Ishikawa (cell line): Measurements from ENCODE around the gene TPST2.

Source experiments
- CEBPB ChIP-seq: IDR thresholded peaks from 2 replicates; pipeline ENCODE4 v1.6.1; 2012
- CREB1 ChIP-seq: IDR thresholded peaks from 2 replicates; pipeline ENCODE4 v1.6.1; 2012; ENCODE audit warnings: low read depth
- EGR1 ChIP-seq: IDR thresholded peaks from 2 replicates; pipeline ENCODE4 v1.6.1; 2012
- RAD21 ChIP-seq: IDR thresholded peaks from 2 replicates; pipeline ENCODE4 v1.6.1; 2012; ENCODE audit warnings: low read depth
- TAF1 ChIP-seq: IDR thresholded peaks from 2 replicates; pipeline ENCODE4 v1.6.1; 2012; ENCODE audit warnings: low read depth, mild to moderate bottlenecking
- TCF12 ChIP-seq: IDR thresholded peaks from 2 replicates; pipeline ENCODE4 v1.6.1; 2012; ENCODE audit warnings: low read depth
- ZBTB7A ChIP-seq: IDR thresholded peaks from 2 replicates; pipeline ENCODE4 v1.6.1; 2012; ENCODE audit warnings: low read depth
- TF ChIP-seq, protein P1 (sequence below): IDR thresholded peaks from 2 replicates; pipeline ENCODE4 v1.6.1; 2012; ENCODE audit warnings: low read depth, mild to moderate bottlenecking
- TF ChIP-seq, protein P2 (sequence below): IDR thresholded peaks from 2 replicates; pipeline ENCODE4 v1.6.1; 2012

GRCh38 chr22:26573026-26573662 lies 16.8 kb downstream of the TPST2 start:
- no peak for TF ChIP-seq TAF1
- no peak for TF ChIP-seq ZBTB7A
- TF ChIP-seq, protein P1, sequence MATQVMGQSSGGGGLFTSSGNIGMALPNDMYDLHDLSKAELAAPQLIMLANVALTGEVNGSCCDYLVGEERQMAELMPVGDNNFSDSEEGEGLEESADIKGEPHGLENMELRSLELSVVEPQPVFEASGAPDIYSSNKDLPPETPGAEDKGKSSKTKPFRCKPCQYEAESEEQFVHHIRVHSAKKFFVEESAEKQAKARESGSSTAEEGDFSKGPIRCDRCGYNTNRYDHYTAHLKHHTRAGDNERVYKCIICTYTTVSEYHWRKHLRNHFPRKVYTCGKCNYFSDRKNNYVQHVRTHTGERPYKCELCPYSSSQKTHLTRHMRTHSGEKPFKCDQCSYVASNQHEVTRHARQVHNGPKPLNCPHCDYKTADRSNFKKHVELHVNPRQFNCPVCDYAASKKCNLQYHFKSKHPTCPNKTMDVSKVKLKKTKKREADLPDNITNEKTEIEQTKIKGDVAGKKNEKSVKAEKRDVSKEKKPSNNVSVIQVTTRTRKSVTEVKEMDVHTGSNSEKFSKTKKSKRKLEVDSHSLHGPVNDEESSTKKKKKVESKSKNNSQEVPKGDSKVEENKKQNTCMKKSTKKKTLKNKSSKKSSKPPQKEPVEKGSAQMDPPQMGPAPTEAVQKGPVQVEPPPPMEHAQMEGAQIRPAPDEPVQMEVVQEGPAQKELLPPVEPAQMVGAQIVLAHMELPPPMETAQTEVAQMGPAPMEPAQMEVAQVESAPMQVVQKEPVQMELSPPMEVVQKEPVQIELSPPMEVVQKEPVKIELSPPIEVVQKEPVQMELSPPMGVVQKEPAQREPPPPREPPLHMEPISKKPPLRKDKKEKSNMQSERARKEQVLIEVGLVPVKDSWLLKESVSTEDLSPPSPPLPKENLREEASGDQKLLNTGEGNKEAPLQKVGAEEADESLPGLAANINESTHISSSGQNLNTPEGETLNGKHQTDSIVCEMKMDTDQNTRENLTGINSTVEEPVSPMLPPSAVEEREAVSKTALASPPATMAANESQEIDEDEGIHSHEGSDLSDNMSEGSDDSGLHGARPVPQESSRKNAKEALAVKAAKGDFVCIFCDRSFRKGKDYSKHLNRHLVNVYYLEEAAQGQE, result no peak
- no peak for TF ChIP-seq TCF12
- TF ChIP-seq EGR1, result no peak
- TF ChIP-seq, protein P2, sequence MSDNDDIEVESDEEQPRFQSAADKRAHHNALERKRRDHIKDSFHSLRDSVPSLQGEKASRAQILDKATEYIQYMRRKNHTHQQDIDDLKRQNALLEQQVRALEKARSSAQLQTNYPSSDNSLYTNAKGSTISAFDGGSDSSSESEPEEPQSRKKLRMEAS, result no peak
- TF ChIP-seq RAD21, result no peak
- TF ChIP-seq CREB1, result no peak
- TF ChIP-seq CEBPB, result no peak
